ENCODE results near the gene PPIC. TPM values are rescaled to one million over a fixed set of nuclear protein-coding genes. Genes with fewer than 3 reads are reported as not detected.

PPIC gene
- total RNA-seq, 2 experiments from 2014 or later, result not detected

- DNase-seq (ENCODE audit: low spot score), result no peak
- H3K4me3 ChIP-seq (ENCODE audit: low read depth, low read length, poor library complexity, severe bottlenecking), result no peak overlapping the region
- no peak for TF ChIP-seq EZH2phosphoT487 (IDR thresholded peaks at IDR 0.05; ENCODE audit: borderline replicate concordance, low read depth, low read length)
- no peak for TF ChIP-seq CTCF (conservative IDR thresholded peaks at IDR 0.05; ENCODE audit: low read length)
- no peak overlapping the region for H3K4me2 ChIP-seq (ENCODE audit: low read length)
- H3K9me2 ChIP-seq (ENCODE audit: insufficient read depth, low read length), result no peaks in the 10 kb centered on the region
- H3K4me1 ChIP-seq (ENCODE audit: insufficient read depth, low read length, poor library complexity, severe bottlenecking), result no peaks in the 10 kb centered on the region
- H4K20me1 ChIP-seq (ENCODE audit: insufficient read depth, low read length), result no peaks in the 10 kb centered on the region
- H3K9me3 ChIP-seq (ENCODE audit: low read length), result no peaks in the 10 kb centered on the region
- no peak overlapping the region for H3K27ac ChIP-seq (ENCODE audit: low read depth, low read length, poor library complexity, severe bottlenecking)
- ChIA-PET POLR2A (no interaction called here), CTCF (ENCODE audit: unreplicated experiment) (no interaction called here)
- BruUV-seq (replicated peaks), result no TSS peak
- intact Hi-C loops (cut with micrococcal nuclease; ENCODE audit: unreplicated experiment), result no loop called here
- no peaks in the 10 kb centered on the region for H3K79me2 ChIP-seq (ENCODE audit: insufficient read depth, low read depth, low read length)
- no peak overlapping the region for H2AFZ ChIP-seq (ENCODE audit: low read length)
- H3K36me3 ChIP-seq (ENCODE audit: insufficient read depth, low read length), result no peaks in the 10 kb centered on the region
Measured at GRCh38 chr5:123046222-123046621, 9.7 kb upstream of the PPIC start.

GRCh38 chr5:123044926-123045617 is 8.5 kb upstream of the PPIC start:
- H3K4me1 ChIP-seq (ENCODE audit: insufficient read depth, low read length, poor library complexity, severe bottlenecking), result no peaks in the 10 kb centered on the region
- no peaks in the 10 kb centered on the region for H3K36me3 ChIP-seq (ENCODE audit: insufficient read depth, low read length)
- POLR2A ChIA-PET, result interaction anchor here (0.7 kb wide), 1 partner anchor 308 kb away, joined by 3 read pairs; no protein-coding TSS in a partner anchor
- no peak for DNase-seq (ENCODE audit: low spot score)
- H2AFZ ChIP-seq (ENCODE audit: low read length), result no peak overlapping the region
- CTCF ChIA-PET (ENCODE audit: unreplicated experiment), result no interaction called here
- H3K27ac ChIP-seq (ENCODE audit: low read depth, low read length, poor library complexity, severe bottlenecking), result no peak overlapping the region
- no peak for TF ChIP-seq EZH2phosphoT487 (IDR thresholded peaks at IDR 0.05; ENCODE audit: borderline replicate concordance, low read depth, low read length)
- no peak for TF ChIP-seq CTCF (conservative IDR thresholded peaks at IDR 0.05; ENCODE audit: low read length)
- no peak overlapping the region for H3K4me3 ChIP-seq (ENCODE audit: low read depth, low read length, poor library complexity, severe bottlenecking)
- no peaks in the 10 kb centered on the region for H3K79me2 ChIP-seq (ENCODE audit: insufficient read depth, low read depth, low read length)
- no peaks in the 10 kb centered on the region for H3K9me2 ChIP-seq (ENCODE audit: insufficient read depth, low read length)
- intact Hi-C loops (cut with micrococcal nuclease; ENCODE audit: unreplicated experiment), result no loop called here
- H4K20me1 ChIP-seq (ENCODE audit: insufficient read depth, low read length), result no peaks in the 10 kb centered on the region
- no TSS peak for BruUV-seq (replicated peaks)
- no peaks in the 10 kb centered on the region for H3K9me3 ChIP-seq (ENCODE audit: low read length)
- no peak overlapping the region for H3K4me2 ChIP-seq (ENCODE audit: low read length)

- Histone ChIP-seq H3K4me3 (ENCODE audit: low read depth, low read length, poor library complexity, severe bottlenecking) (no peak overlapping the region), H3K27ac (ENCODE audit: low read depth, low read length, poor library complexity, severe bottlenecking) (no peak overlapping the region), H2AFZ (ENCODE audit: low read length) (no peak overlapping the region), H3K4me1 (ENCODE audit: insufficient read depth, low read length, poor library complexity, severe bottlenecking) (no peaks in the 10 kb centered on the region), H3K4me2 (ENCODE audit: low read length) (no peak overlapping the region), H4K20me1 (ENCODE audit: insufficient read depth, low read length) (no peaks in the 10 kb centered on the region), H3K36me3 (ENCODE audit: insufficient read depth, low read length) (no peaks in the 10 kb centered on the region), H3K9me2 (ENCODE audit: insufficient read depth, low read length) (no peaks in the 10 kb centered on the region), H3K79me2 (ENCODE audit: insufficient read depth, low read depth, low read length) (no peaks in the 10 kb centered on the region), H3K9me3 (ENCODE audit: low read length) (no peaks in the 10 kb centered on the region)
- TF ChIP-seq EZH2phosphoT487 (IDR thresholded peaks at IDR 0.05; ENCODE audit: borderline replicate concordance, low read depth, low read length) (no peak), CTCF (conservative IDR thresholded peaks at IDR 0.05; ENCODE audit: low read length) (no peak)
- ChIA-PET CTCF (ENCODE audit: unreplicated experiment) (no interaction called here), POLR2A (interaction anchor here (0.9 kb wide), 1 partner anchor 403 kb away, joined by 3 read pairs; no protein-coding TSS in a partner anchor)
- BruUV-seq (replicated peaks), result no TSS peak
- intact Hi-C loops (cut with micrococcal nuclease; ENCODE audit: unreplicated experiment), result no loop called here
- DNase-seq (ENCODE audit: low spot score), result no peak
Measured at GRCh38 chr5:123039673-123040072, 3.1 kb upstream of the PPIC start.

All from OCI-LY7 (cell line).